ENCODE data around the gene MBL2.

The MBL2 gene

GRCh38 chr10:52740913-52741675, 31.5 kb downstream of the MBL2 start:
- no peak for DNase-seq (ENCODE audit: low read depth in 1 of 2, low spot score in 1 of 2)

- DNase-seq (ENCODE audit: low read depth in 1 of 2, low spot score in 1 of 2) = no peak
These were observed 32.4 kb downstream of the MBL2 start for GRCh38 chr10:52740155-52740549.

DNA sequence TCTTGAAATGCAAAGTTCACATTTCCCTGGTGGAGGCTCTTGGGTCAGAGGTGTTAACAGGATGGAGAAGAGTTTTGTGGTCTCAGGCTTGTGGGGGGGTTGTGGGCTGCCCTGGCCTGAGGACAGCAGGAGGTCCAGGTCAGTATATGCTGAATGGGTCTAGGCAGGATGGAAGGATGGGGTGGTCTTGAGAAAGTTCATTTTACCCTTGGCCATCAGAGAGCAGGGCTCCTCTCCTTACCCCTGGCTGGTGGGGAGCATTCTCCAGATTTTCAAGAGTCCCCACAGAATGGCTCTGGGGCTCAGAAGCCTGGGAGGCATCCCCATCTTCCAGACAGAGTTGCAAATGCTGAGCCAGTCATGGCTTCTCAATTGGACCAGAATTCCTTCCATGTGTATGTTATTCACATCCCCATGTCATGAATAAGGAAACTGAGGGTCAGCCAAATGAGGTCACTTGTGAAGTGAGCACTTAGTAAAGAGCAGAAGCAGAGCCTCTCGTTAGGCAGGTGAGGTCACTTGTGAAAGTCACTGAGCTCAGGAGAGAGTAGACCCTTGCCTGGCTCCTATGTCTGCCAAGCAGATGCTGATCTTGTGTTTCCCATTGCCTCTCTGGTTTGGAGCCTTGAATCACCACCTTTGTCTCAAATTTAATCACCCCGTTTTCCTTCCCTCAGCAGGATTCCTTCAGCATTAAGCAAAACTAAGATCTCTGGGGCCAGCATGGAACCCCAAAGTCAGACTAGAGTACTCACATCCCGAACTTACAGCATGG, 33.0 kb downstream of the MBL2 start:
- DNase-seq (ENCODE audit: low read depth in 1 of 2, low spot score in 1 of 2) = no peak

GRCh38 chr10:52738951-52739350, 33.6 kb downstream of the MBL2 start:
- no peak for DNase-seq (ENCODE audit: low read depth in 1 of 2, low spot score in 1 of 2)

DNA sequence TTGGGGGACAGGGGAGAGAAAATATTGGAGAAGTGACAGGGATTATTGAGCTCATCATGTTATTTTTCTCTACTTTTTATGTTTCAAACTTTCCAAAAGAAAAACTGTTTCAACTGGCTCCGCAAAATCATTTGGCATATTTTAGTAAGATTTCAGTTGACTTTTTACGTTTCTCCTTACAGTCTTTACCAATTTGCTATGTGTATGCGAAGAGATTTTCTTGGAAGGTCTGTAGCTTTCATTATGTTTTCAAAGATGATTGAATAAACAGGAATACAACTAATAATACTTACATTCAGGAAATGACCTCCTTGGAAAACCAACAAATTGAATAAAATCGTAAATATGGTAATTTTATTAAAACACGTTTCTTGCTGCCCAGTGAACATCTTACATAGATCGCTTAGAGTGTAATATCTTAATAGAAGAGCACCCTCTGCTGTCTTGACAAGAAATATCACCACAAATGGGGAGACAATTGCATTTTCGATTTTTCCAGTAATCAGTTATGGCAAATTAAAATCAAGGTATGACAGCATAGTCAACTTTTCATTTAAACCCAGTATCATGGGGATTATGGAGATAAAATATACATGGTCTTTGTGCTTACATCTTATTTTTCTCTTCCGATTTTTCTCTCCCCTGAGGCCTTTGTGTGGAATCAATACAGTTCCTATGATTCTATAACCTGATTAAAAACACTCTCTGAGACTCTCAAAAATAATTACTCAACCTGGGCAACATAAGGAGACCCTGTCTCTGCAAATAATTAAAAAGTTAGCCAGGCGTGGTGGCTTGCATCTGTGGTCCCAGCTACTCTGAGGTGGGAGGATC, 43.1 kb downstream of the MBL2 start:
- DNase-seq (ENCODE audit: low read depth in 1 of 2, low spot score in 1 of 2) = no peak

GRCh38 chr10:52720018-52720417, 52.6 kb downstream of the MBL2 start:
- no peak for DNase-seq (ENCODE audit: low read depth in 1 of 2, low spot score in 1 of 2)

All from activated T-helper 1 cell treated with anti-CD3 and anti-CD28 coated beads, Interleukin-2, amount 50 U/mL, for 16 hours (primary cell).